Neural crest cell (in vitro differentiated cells): ENCODE results near the gene PRR18. TPM values are rescaled to one million over a fixed set of nuclear protein-coding genes. Genes with fewer than 3 reads are reported as not detected.

Experiments used
- DNase-seq: peaks from one replicate; pipeline ENCODE4 v3.0.0; 2021; ENCODE audit warnings: low read depth, mixed read lengths, low spot score
- H3K27ac Mint-ChIP-seq: one replicate; pipeline ENCODE4 v1.8.0; 2021; ENCODE audit warnings: mild to moderate bottlenecking, mixed read lengths; ENCODE audit not compliant: unreplicated experiment
- H3K27me3 Mint-ChIP-seq: 2 replicates; pipeline ENCODE4 v1.8.0; 2021; ENCODE audit warnings: low read depth, mild to moderate bottlenecking, mixed read lengths
- H3K36me3 Mint-ChIP-seq: 2 replicates; pipeline ENCODE4 v1.8.0; 2021; ENCODE audit warnings: low read depth, mild to moderate bottlenecking, mixed read lengths
- H3K4me1 Mint-ChIP-seq: 2 replicates; pipeline ENCODE4 v1.8.0; 2021; ENCODE audit warnings: mixed read lengths
- H3K4me3 Mint-ChIP-seq: one replicate; pipeline ENCODE4 v1.8.0; 2021; ENCODE audit warnings: mild to moderate bottlenecking, mixed read lengths
- H3K9me3 Mint-ChIP-seq: 2 replicates; pipeline ENCODE4 v1.8.0; 2021; ENCODE audit warnings: mixed read lengths
- total RNA-seq: library from RNA; stranded (reverse); gene quantifications from 2 replicates; pipeline ENCODE4 v1.2.1, GENCODE V29; 2021
- TF ChIP-seq, protein P1 (sequence below): fragments of 200-600 bp; sonication (generic); conservative IDR thresholded peaks from 2 replicates; pipeline ENCODE4 v1.5.0; 2021; ENCODE audit warnings: antibody characterized with exemption, mild to moderate bottlenecking

PRR18 gene
- total RNA-seq, 1 donor from 2014 or later: 0.35 TPM

DNA sequence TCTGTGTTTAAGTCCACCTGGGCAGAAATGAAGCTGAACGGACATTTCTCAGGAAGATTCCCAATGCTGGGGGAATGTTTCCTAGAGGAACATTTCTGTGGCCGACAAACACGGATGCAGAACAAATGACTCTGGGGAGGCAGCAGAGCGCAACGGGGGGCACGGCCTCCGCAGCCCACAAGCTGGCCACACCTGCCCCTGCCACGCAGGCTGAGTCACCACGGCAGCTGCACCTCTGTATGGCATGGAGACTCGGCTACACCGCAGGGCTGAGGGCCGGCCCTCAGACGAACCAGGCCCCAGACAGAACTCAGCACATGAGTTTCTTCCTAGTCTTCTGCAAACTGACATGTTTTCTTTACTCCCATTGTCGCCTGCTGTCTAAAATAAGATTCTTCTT is 10.0 kb upstream of the PRR18 start:
- DNase-seq: no peak
- H3K27me3 Mint-ChIP-seq: peaks cover under 1% of the 10 kb centered on the region
- TF ChIP-seq, protein P1, sequence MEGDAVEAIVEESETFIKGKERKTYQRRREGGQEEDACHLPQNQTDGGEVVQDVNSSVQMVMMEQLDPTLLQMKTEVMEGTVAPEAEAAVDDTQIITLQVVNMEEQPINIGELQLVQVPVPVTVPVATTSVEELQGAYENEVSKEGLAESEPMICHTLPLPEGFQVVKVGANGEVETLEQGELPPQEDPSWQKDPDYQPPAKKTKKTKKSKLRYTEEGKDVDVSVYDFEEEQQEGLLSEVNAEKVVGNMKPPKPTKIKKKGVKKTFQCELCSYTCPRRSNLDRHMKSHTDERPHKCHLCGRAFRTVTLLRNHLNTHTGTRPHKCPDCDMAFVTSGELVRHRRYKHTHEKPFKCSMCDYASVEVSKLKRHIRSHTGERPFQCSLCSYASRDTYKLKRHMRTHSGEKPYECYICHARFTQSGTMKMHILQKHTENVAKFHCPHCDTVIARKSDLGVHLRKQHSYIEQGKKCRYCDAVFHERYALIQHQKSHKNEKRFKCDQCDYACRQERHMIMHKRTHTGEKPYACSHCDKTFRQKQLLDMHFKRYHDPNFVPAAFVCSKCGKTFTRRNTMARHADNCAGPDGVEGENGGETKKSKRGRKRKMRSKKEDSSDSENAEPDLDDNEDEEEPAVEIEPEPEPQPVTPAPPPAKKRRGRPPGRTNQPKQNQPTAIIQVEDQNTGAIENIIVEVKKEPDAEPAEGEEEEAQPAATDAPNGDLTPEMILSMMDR: no peak

DNA sequence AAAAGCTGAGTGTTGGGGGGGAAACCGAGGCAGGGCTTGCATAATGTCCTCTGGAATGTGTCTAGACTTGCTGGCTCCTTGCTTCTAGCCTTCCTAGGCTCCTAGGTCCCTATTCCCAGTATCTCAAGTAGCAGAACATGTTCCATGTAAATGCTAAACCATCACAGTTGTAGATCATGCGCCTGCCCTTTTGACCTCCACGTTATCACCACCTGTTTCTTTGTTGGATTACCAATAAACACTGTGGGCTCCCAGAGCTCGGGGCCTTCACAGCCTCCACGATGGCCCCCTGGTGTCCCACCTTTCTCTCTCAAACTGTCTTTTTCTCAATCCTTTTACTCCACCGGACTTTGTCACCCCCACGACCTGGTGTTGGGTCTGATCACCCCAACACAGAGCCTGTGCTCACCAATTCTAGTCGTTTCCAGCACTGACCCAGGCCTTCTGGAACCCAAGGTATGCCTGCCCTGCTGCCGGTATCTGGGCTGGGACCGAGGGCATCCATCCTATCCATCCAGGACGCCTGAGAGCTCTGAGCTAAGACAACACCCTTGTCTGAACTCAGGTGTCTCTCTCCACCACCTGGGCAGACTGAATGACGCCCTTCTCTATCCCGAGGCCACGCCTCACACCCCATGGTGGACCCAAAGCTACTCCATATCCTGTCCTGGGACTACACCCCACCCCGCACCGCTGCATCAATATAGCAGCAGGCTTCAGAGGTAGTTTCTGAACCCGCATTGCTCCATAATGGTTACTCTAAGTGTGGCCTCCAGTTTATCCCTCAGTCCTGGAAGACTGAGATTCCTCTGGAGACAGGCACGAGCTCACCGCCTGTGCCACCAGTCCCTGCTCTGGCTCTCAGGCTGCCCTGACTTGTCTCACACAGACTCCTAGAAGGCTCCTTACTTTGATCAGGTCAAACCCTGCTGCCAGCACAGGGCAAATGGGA is 9.3 kb upstream of the PRR18 start:
- Mint-ChIP-seq H3K27me3 (peaks cover 4% of the 10 kb centered on the region), H3K4me1 (no peaks in the 10 kb centered on the region)

More for the DNA sequence above, 10.0 kb upstream of the PRR18 start:
- Mint-ChIP-seq H3K36me3 (no peaks in the 10 kb centered on the region), H3K27ac (no peak overlapping the region), H3K4me1 (no peaks in the 10 kb centered on the region), H3K4me3 (no peak overlapping the region), H3K9me3 (no peaks in the 10 kb centered on the region)

DNA sequence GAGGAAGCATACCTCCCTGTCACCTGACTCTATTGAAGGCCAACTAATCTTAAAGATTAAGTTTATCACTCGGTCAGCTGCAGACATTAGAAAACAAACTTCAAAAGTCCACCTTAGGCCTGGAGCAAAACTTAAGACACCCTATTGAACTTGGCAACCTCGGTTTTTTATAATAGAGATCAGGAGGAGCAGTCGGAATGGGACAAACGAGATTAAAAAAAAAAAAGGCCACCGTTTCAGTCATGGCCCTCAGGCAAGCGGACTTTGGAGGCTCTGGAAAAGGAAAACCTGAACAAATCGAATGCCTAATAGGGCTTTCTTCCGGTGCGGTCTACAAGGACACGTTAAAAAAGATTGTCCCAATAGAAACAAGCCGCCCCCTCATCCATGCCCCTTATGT is 7.2 kb upstream of the PRR18 start:
- no peak for DNase-seq
- Mint-ChIP-seq H3K27ac (no peak overlapping the region), H3K9me3 (no peaks in the 10 kb centered on the region), H3K4me3 (no peak overlapping the region), H3K4me1 (no peaks in the 10 kb centered on the region), H3K27me3 (peaks cover 13% of the 10 kb centered on the region), H3K36me3 (no peaks in the 10 kb centered on the region)
- TF ChIP-seq, protein P1: no peak

More for the DNA sequence above, 9.3 kb upstream of the PRR18 start:
- no peak for DNase-seq
- Mint-ChIP-seq H3K27ac (no peak overlapping the region), H3K9me3 (no peaks in the 10 kb centered on the region), H3K36me3 (no peaks in the 10 kb centered on the region), H3K4me3 (no peak overlapping the region)
- TF ChIP-seq, protein P1: no peak

DNA sequence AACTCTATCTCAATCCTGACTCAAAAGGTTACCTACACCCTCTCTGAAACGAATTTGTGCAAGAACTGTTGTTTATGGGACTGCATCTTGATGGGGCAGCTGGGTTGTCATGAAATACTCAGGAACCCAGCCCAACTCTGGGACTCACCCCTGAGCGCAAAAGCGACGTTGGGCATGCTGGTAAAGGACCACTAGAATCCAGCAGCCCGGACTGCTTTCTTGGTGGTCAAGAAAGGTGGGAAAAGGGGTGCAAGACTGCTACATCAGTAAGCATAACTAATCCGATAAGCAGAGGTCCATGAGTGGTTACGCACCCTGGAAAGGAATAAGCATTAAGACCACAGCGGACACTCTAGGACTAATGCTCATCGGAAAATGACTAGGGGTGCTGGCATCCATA is 6.3 kb upstream of the PRR18 start:
- Mint-ChIP-seq H3K27me3 (peaks cover 23% of the 10 kb centered on the region), H3K9me3 (no peaks in the 10 kb centered on the region), H3K4me1 (no peaks in the 10 kb centered on the region), H3K27ac (no peak overlapping the region), H3K4me3 (no peak overlapping the region), H3K36me3 (no peaks in the 10 kb centered on the region)
- TF ChIP-seq, protein P1: no peak
- DNase-seq: no peak

- Mint-ChIP-seq H3K4me3 (peak overlapping the region; percentile 54), H3K4me1 (peaks cover 4% of the 10 kb centered on the region), H3K27me3 (peaks cover 33% of the 10 kb centered on the region), H3K36me3 (no peaks in the 10 kb centered on the region), H3K27ac (no peak overlapping the region), H3K9me3 (no peaks in the 10 kb centered on the region)
- TF ChIP-seq, protein P1: peak; percentile 70
- DNase-seq: peak; percentile 57
These were observed 5.3 kb upstream of the PRR18 start for GRCh38 chr6:166313255-166314070.
